Measurements from ENCODE around the gene FBXO38. TPM values are rescaled to one million over a fixed set of nuclear protein-coding genes. Genes with fewer than 3 reads are reported as not detected.
A peak's percentile ranks its signal among the peaks of the same experiment; 100 is the strongest.

Gene FBXO38
- polyA plus RNA-seq, 3 donors, result 6.8 to 22.1 (median 14.8) TPM

DNA sequence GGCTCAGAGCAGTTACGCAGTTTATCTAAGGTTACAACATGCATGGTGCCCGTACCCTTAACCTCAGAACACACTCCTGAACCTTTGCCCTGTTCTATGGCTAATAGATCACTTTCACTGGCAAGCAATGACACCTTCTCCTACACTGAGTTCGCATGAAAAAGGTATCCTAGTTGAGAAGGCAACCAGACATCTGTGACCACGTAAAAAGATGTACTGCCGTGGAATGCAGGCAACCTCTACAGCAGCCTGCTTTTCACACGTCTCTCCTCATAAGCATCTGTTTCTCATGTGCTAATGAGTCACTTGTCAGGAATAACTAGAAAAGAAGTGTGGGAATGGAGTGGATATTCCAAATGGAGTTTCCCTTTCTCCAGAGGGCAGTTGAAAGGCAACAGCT, 71.4 kb downstream of the FBXO38 start:
- Histone ChIP-seq H3K27me3 (ENCODE audit: control insufficient read depth in 2 of 2, insufficient read depth in 2 of 2, low read length in 2 of 2) (no peaks in the 10 kb centered on the region), H3K4me2 (replicated peaks; ENCODE audit: extremely low read depth, low read length, poor library complexity, severe bottlenecking) (no peak overlapping the region), H3K79me2 (ENCODE audit: insufficient read depth, low read length) (no peaks in the 10 kb centered on the region), H2AFZ (ENCODE audit: insufficient read depth, low read depth, low read length, poor library complexity, severe bottlenecking) (no peak overlapping the region), H3K4me3 (replicated peaks in 1 of 3; ENCODE audit: low read depth in 2 of 3, low read length in 3 of 3) (no peak overlapping the region), H3K27ac (ENCODE audit: low read depth in 1 of 2, low read length in 2 of 2) (no peak overlapping the region), H3K9me3 (replicated peaks in 1 of 2; ENCODE audit: control insufficient read depth in 1 of 2, insufficient read depth in 1 of 2, low read length in 2 of 2) (no peaks in the 10 kb centered on the region), H3K36me3 (replicated peaks in 1 of 2; ENCODE audit: control insufficient read depth in 1 of 2, insufficient read depth in 2 of 2, low read length in 2 of 2) (no peaks in the 10 kb centered on the region), H4K20me1 (ENCODE audit: insufficient read depth, low read length) (no peaks in the 10 kb centered on the region), H3K4me1 (ENCODE audit: control insufficient read depth in 1 of 2, insufficient read depth in 2 of 2, low read length in 2 of 2) (no peaks in the 10 kb centered on the region), H3K9ac (ENCODE audit: insufficient read depth, low read length, poor library complexity, severe bottlenecking) (no peak overlapping the region)
- WGBS (ENCODE audit: insufficient coverage), result 89% methylated on average over 5 of the region's 6 CpGs
- Mint-ChIP-seq H3K4me1 (no peaks in the 10 kb centered on the region), H3K4me3 (no peak overlapping the region), H3K9me3 (no peaks in the 10 kb centered on the region), H3K27ac (no peak overlapping the region), H3K27me3 (ENCODE audit: low read depth in 3 of 3) (no peaks in the 10 kb centered on the region), H3K36me3 (no peaks in the 10 kb centered on the region)
- TF ChIP-seq, protein P1, sequence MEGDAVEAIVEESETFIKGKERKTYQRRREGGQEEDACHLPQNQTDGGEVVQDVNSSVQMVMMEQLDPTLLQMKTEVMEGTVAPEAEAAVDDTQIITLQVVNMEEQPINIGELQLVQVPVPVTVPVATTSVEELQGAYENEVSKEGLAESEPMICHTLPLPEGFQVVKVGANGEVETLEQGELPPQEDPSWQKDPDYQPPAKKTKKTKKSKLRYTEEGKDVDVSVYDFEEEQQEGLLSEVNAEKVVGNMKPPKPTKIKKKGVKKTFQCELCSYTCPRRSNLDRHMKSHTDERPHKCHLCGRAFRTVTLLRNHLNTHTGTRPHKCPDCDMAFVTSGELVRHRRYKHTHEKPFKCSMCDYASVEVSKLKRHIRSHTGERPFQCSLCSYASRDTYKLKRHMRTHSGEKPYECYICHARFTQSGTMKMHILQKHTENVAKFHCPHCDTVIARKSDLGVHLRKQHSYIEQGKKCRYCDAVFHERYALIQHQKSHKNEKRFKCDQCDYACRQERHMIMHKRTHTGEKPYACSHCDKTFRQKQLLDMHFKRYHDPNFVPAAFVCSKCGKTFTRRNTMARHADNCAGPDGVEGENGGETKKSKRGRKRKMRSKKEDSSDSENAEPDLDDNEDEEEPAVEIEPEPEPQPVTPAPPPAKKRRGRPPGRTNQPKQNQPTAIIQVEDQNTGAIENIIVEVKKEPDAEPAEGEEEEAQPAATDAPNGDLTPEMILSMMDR (IDR thresholded peaks at IDR 0.05), result no peak
- DNase-seq, result no peak
- intact Hi-C loops (cut with micrococcal nuclease), result no loop called here

DNA sequence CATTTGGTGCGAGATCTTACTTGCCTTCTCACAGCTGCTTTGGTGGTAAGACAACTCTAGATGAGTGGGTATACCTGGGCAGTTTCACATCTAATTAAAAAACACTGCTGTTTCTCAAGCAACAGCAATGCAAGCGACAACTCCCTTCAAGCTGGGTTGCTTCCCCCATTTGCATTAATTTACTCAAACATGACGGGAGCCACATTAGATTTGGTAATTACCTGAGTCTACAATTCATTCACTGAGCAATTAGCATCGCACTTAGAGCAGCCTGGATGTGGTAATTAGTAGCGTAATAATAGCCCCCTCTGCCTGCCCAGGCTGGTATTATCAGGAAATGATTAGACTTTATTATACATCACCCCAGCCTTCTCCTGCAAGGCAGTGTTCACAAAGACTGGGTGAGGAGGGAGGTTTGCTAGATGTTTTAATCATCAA, 73.4 kb downstream of the FBXO38 start:
- Histone ChIP-seq H3K36me3 (replicated peaks in 1 of 2; ENCODE audit: control insufficient read depth in 1 of 2, insufficient read depth in 2 of 2, low read length in 2 of 2) (no peaks in the 10 kb centered on the region), H3K9ac (ENCODE audit: insufficient read depth, low read length, poor library complexity, severe bottlenecking) (no peak overlapping the region), H3K27me3 (ENCODE audit: control insufficient read depth in 2 of 2, insufficient read depth in 2 of 2, low read length in 2 of 2) (no peaks in the 10 kb centered on the region), H3K4me3 (replicated peaks in 1 of 3; ENCODE audit: low read depth in 2 of 3, low read length in 3 of 3) (no peak overlapping the region), H3K9me3 (replicated peaks in 1 of 2; ENCODE audit: control insufficient read depth in 1 of 2, insufficient read depth in 1 of 2, low read length in 2 of 2) (no peaks in the 10 kb centered on the region), H3K4me1 (ENCODE audit: control insufficient read depth in 1 of 2, insufficient read depth in 2 of 2, low read length in 2 of 2) (no peaks in the 10 kb centered on the region), H3K27ac (ENCODE audit: low read depth in 1 of 2, low read length in 2 of 2) (no peak overlapping the region), H2AFZ (ENCODE audit: insufficient read depth, low read depth, low read length, poor library complexity, severe bottlenecking) (no peak overlapping the region), H3K4me2 (replicated peaks; ENCODE audit: extremely low read depth, low read length, poor library complexity, severe bottlenecking) (no peak overlapping the region), H3K79me2 (ENCODE audit: insufficient read depth, low read length) (no peaks in the 10 kb centered on the region), H4K20me1 (ENCODE audit: insufficient read depth, low read length) (no peaks in the 10 kb centered on the region)
- no CpG with 5 or more reads among the region's 5 CpGs for WGBS (ENCODE audit: insufficient coverage)
- Mint-ChIP-seq H3K36me3 (no peaks in the 10 kb centered on the region), H3K9me3 (no peaks in the 10 kb centered on the region), H3K4me3 (no peak overlapping the region), H3K27me3 (ENCODE audit: low read depth in 3 of 3) (peaks cover 0 to 2% (median 0%) of the 10 kb centered on the region in 3 donors), H3K27ac (no peak overlapping the region), H3K4me1 (no peaks in the 10 kb centered on the region)
- intact Hi-C loops (cut with micrococcal nuclease), result no loop called here
- TF ChIP-seq, protein P1 (IDR thresholded peaks at IDR 0.05), result peak; percentile 63
- peak in 2 of 3 donors; percentile 7 to 12 for DNase-seq

Data from CD14-positive monocyte (primary cell).